ENCODE data around the gene EVL. TPM values are rescaled to one million over a fixed set of nuclear protein-coding genes. Genes with fewer than 3 reads are reported as not detected.
A peak's percentile ranks its signal among the peaks of the same experiment; 100 is the strongest.

EVL gene
- total RNA-seq, 1 donor from 2014 or later = 11.7 TPM

DNA sequence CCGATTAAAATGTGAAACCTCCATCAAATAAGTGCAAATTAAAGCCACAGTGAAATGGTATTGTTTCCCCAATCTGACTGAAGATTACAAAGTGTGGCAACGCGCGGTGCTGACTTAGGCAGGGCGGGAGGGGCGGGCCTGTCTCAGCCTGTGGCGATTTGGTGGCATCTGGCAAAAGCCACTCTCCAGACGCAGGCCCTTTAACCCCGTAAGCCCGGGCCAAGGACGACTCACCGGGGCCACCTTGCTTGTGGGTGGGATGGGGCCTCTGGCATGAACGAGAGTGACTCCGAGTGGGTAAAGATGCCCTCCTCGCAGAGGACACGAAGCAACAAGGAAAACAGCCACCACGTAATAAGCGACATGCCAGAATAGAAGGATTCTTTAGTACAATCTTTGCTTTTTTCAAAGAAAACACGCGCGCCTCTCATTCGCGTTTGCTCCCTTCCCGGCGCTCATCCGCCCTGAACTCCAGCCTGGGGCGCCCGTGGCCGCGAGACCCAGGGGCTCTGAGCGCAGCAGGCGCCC, 93.4 kb downstream of the EVL start:
- no peak overlapping the region for H3K27ac ChIP-seq
- peaks cover 17% of the 10 kb centered on the region for H3K27me3 ChIP-seq
- peak overlapping the region; percentile 42 to 43 for H3K4me3 ChIP-seq
- DNase-seq (ENCODE audit: low spot score in 2 of 2) = no peak
- intact Hi-C loops (cut with DNase I) = no loop called here
- H3K9me3 ChIP-seq = peaks cover 0 to 10% of the 10 kb centered on the region in 2 donors
- no peaks in the 10 kb centered on the region for H3K36me3 ChIP-seq
- H3K4me1 ChIP-seq = peaks cover 3 to 5% of the 10 kb centered on the region in 2 donors
- TF ChIP-seq, protein P1, sequence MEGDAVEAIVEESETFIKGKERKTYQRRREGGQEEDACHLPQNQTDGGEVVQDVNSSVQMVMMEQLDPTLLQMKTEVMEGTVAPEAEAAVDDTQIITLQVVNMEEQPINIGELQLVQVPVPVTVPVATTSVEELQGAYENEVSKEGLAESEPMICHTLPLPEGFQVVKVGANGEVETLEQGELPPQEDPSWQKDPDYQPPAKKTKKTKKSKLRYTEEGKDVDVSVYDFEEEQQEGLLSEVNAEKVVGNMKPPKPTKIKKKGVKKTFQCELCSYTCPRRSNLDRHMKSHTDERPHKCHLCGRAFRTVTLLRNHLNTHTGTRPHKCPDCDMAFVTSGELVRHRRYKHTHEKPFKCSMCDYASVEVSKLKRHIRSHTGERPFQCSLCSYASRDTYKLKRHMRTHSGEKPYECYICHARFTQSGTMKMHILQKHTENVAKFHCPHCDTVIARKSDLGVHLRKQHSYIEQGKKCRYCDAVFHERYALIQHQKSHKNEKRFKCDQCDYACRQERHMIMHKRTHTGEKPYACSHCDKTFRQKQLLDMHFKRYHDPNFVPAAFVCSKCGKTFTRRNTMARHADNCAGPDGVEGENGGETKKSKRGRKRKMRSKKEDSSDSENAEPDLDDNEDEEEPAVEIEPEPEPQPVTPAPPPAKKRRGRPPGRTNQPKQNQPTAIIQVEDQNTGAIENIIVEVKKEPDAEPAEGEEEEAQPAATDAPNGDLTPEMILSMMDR (IDR thresholded peaks at IDR 0.05) = no peak

DNA sequence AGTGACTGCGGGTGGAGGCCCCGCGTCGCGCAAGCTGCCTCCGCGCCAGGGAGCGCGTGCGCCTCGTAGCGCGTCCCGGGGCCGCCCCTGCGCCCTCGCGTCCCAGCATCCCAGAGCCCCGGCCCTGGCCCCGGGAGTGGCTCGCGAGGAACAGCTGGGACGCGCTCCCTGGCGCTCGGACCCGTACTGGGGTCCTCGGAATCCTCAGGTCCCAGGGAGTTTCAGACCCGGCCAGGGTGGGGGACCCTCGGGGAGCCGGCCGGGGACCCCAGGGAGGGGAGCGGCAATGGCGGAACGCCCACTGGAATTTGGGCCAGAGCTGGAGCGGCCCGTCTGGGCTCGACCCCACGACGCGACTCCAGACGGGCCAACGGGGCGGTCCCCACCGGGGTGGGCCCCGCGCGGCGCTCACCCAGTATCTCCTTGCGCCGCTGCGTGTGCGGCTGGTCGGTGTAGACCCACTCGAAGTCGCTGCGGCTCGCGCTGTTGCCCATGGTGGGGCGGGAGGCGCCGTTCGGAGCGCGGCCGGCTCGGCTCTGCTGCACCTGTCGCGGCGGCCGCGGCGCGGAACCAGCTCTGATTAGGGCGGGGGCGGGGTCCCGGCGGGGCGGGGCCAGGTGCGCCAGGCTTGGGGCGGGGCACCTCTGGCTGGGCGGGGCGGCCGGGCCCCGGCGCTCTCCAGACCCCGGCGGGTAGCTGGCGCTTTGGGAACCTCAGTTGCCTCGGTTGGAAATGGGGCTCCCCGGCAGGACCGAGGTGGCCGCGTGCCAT, 94.1 kb downstream of the EVL start, which contains the start of gene DEGS2:
TSS of gene DEGS2 (minus strand) at position 552 of the 771 bp plus-strand sequence. CDS start at position 494, 58 bp downstream.
- Histone ChIP-seq H3K27me3 (peaks cover 17% of the 10 kb centered on the region), H3K36me3 (no peaks in the 10 kb centered on the region), H3K4me3 (peak within 1 kb of the TSS; percentile 42 to 43), H3K27ac (no peak within 1 kb of the TSS), H3K4me1 (peaks cover 3 to 5% of the 10 kb centered on the region in 2 donors), H3K9me3 (peaks cover 0 to 7% of the 10 kb centered on the region in 2 donors)
- DNase-seq (ENCODE audit: low spot score in 2 of 2) = no peak
- intact Hi-C loops (cut with DNase I) = no loop called here
- TF ChIP-seq, protein P1 (IDR thresholded peaks at IDR 0.05) = no peak

DNA sequence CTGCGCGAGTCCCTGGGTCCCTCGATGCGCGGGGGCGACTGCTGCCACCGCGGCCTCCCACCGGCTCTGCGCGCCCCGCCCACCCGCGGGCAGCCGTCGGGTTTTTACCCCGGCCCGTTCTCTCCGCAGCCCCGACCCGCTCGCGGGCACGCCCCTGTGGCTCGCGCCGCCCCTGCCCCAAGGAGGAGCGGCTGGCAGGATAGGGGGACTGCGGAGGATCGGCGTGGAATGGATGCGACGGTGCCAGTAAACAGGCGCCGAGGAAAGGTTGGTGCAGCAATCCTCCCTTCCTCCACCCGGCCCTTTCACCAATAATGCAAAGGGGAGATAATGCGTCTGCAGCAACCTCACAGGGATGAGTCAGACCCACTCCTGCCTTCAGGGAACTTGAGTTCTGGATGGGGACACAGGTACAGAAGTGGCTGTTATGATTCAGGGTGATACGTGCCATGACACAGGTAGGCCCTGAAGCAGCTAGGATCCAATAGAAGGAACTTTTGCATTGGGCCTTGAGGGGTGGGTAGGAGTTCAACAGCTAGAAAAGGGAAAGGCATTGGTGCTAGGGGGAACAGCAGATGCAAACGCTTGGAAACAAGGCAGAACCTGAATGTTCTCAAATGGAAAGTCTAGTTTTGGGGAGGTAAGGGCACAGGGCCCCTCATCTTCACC, 94.8 kb downstream of the EVL start:
- no peak overlapping the region for H3K27ac ChIP-seq
- intact Hi-C loops (cut with DNase I) = no loop called here
- DNase-seq (ENCODE audit: low spot score in 2 of 2) = no peak
- no peaks in the 10 kb centered on the region for H3K9me3 ChIP-seq
- H3K4me3 ChIP-seq = peak overlapping the region; percentile 42 to 43
- TF ChIP-seq, protein P1 (IDR thresholded peaks at IDR 0.05) = no peak
- H3K36me3 ChIP-seq = no peaks in the 10 kb centered on the region
- H3K27me3 ChIP-seq = peaks cover 17% of the 10 kb centered on the region
- H3K4me1 ChIP-seq = peaks cover 3 to 5% of the 10 kb centered on the region in 2 donors

DNA sequence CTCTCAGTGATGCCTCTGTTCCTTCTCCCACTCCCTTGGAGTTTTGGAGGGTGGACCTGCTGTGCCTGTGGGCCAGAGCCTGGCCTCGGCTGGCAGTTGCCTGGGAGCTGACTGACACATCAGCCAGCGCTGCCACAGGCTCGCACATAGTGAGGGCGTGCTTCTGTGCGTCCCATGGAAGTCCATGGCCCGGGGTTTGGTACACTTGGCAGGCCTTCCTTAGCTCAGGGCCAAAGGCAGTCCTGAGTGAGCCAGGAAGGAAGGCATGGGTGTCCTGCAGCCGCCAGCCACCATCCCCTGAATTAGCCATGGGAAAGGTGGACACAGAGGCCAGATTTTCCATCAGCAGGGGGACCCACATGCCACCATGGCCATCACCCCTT, 95.3 kb downstream of the EVL start:
- TF ChIP-seq, protein P1 (IDR thresholded peaks at IDR 0.05) = no peak
- Histone ChIP-seq H3K4me3 (no peak overlapping the region), H3K4me1 (peaks cover 3 to 5% of the 10 kb centered on the region in 2 donors), H3K9me3 (no peaks in the 10 kb centered on the region), H3K27ac (no peak overlapping the region), H3K36me3 (no peaks in the 10 kb centered on the region), H3K27me3 (peaks cover 17% of the 10 kb centered on the region)
- intact Hi-C loops (cut with DNase I) = no loop called here
- DNase-seq (ENCODE audit: low spot score in 2 of 2) = no peak

DNA sequence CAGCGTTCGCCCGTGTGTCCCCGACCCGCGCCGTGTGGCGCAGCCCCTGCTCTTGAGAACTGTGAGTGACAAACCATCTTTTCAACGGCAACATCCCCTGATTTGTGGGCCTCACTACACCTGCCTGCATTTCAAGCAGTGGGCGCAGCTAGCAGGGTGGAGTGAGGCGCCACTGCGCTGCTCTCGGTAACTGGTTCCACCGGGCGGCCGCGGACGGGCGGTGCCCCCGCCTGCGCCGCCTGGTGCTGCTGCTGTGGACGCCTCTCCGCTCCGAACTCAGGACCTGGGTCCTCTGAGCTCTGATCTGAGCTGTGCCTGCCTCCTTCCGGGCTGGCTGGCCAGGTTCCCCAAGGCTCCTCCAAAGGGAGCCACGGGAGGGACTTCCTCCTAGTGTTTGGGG, 100.2 kb downstream of the EVL start:
- Histone ChIP-seq H3K27ac (no peak overlapping the region), H3K27me3 (peaks cover 5% of the 10 kb centered on the region), H3K4me1 (peaks cover 2 to 4% of the 10 kb centered on the region in 2 donors), H3K9me3 (no peaks in the 10 kb centered on the region), H3K36me3 (no peaks in the 10 kb centered on the region), H3K4me3 (no peak overlapping the region)
- TF ChIP-seq, protein P1 (IDR thresholded peaks at IDR 0.05) = no peak
- no peak for DNase-seq (ENCODE audit: low spot score in 2 of 2)
- intact Hi-C loops (cut with DNase I) = no loop called here
